Measurements from ENCODE around the gene MEGF11.

DNA sequence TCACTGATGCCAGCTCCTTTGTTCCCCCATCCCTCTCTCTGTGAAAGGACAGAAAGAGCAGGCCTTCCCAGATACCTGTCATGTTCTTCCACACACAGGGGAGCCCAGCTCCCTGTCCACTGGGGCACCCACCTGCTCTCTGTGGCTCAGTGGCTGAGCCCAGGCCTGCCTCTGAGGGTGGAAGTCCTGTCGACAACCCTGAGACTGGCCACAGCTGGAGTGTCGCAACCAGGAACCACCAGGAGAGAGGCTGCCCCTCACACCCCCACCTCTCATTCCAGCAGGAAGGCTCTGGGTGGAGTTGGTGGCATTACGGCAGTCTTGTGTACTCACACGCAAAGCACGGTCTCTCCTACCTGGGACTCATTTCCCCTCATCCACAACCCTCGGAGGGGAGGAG, 66.3 kb downstream of the MEGF11 start:
- TF ChIP-seq POLR2AphosphoS5 (IDR thresholded peaks at IDR 0.05; ENCODE audit: low read depth, low read length) (no peak), POLR2A (IDR thresholded peaks at IDR 0.05; ENCODE audit: low read depth, low read length) (no peak)

Data from GM12891 (cell line).